ENCODE measurements around the gene NUAK1. TPM values are rescaled to one million over a fixed set of nuclear protein-coding genes. Genes with fewer than 3 reads are reported as not detected.

Gene NUAK1
- total RNA-seq, 1 donor from 2014 or later = 16.6 TPM

- Mint-ChIP-seq H3K4me3 (ENCODE audit: unreplicated experiment) (no peak overlapping the region), H3K36me3 (ENCODE audit: low read depth, unreplicated experiment) (peaks cover 26% of the 10 kb centered on the region), H3K9me3 (ENCODE audit: unreplicated experiment) (no peaks in the 10 kb centered on the region), H3K27me3 (ENCODE audit: unreplicated experiment) (peaks cover 2% of the 10 kb centered on the region), H3K4me1 (ENCODE audit: unreplicated experiment) (peaks cover 15% of the 10 kb centered on the region), H3K27ac (ENCODE audit: unreplicated experiment) (peak overlapping the region; percentile 8)
- TF ChIP-seq CTCF (IDR thresholded peaks at IDR 0.05; ENCODE audit: unreplicated experiment) = no peak
- DNase-seq (ENCODE audit: low spot score) = no peak
Observed at GRCh38 chr12:106098691-106099200, 40.0 kb downstream of the NUAK1 start.

GRCh38 chr12:106097011-106097410 lies 41.7 kb downstream of the NUAK1 start:
- no peak for DNase-seq (ENCODE audit: low spot score)
- Mint-ChIP-seq H3K4me1 (ENCODE audit: unreplicated experiment) (peaks cover 9% of the 10 kb centered on the region), H3K9me3 (ENCODE audit: unreplicated experiment) (no peaks in the 10 kb centered on the region), H3K27me3 (ENCODE audit: unreplicated experiment) (no peaks in the 10 kb centered on the region), H3K36me3 (ENCODE audit: low read depth, unreplicated experiment) (peaks cover 11% of the 10 kb centered on the region), H3K4me3 (ENCODE audit: unreplicated experiment) (no peak overlapping the region), H3K27ac (ENCODE audit: unreplicated experiment) (no peak overlapping the region)
- TF ChIP-seq CTCF (IDR thresholded peaks at IDR 0.05; ENCODE audit: unreplicated experiment) = no peak

GRCh38 chr12:106096376-106096775 lies 42.4 kb downstream of the NUAK1 start:
- H3K4me3 Mint-ChIP-seq (ENCODE audit: unreplicated experiment) = no peak overlapping the region
- no peak for TF ChIP-seq CTCF (IDR thresholded peaks at IDR 0.05; ENCODE audit: unreplicated experiment)
- H3K27ac Mint-ChIP-seq (ENCODE audit: unreplicated experiment) = no peak overlapping the region
- H3K9me3 Mint-ChIP-seq (ENCODE audit: unreplicated experiment) = no peaks in the 10 kb centered on the region
- H3K4me1 Mint-ChIP-seq (ENCODE audit: unreplicated experiment) = peaks cover 7% of the 10 kb centered on the region
- no peak for DNase-seq (ENCODE audit: low spot score)
- no peaks in the 10 kb centered on the region for H3K27me3 Mint-ChIP-seq (ENCODE audit: unreplicated experiment)
- H3K36me3 Mint-ChIP-seq (ENCODE audit: low read depth, unreplicated experiment) = peaks cover 4% of the 10 kb centered on the region

GRCh38 chr12:106094304-106094703 lies 44.5 kb downstream of the NUAK1 start:
- H3K4me3 Mint-ChIP-seq (ENCODE audit: unreplicated experiment) = peak overlapping the region; percentile 70
- H3K27ac Mint-ChIP-seq (ENCODE audit: unreplicated experiment) = no peak overlapping the region
- peaks cover 3% of the 10 kb centered on the region for H3K27me3 Mint-ChIP-seq (ENCODE audit: unreplicated experiment)
- H3K4me1 Mint-ChIP-seq (ENCODE audit: unreplicated experiment) = peaks cover 7% of the 10 kb centered on the region
- DNase-seq (ENCODE audit: low spot score) = no peak
- no peak for TF ChIP-seq CTCF (IDR thresholded peaks at IDR 0.05; ENCODE audit: unreplicated experiment)
- H3K36me3 Mint-ChIP-seq (ENCODE audit: low read depth, unreplicated experiment) = peaks cover 3% of the 10 kb centered on the region
- H3K9me3 Mint-ChIP-seq (ENCODE audit: unreplicated experiment) = no peaks in the 10 kb centered on the region

- Mint-ChIP-seq H3K4me3 (ENCODE audit: unreplicated experiment) (no peak overlapping the region), H3K9me3 (ENCODE audit: unreplicated experiment) (no peaks in the 10 kb centered on the region), H3K27ac (ENCODE audit: unreplicated experiment) (no peak overlapping the region), H3K27me3 (ENCODE audit: unreplicated experiment) (peaks cover 3% of the 10 kb centered on the region), H3K36me3 (ENCODE audit: low read depth, unreplicated experiment) (peaks cover 4% of the 10 kb centered on the region), H3K4me1 (ENCODE audit: unreplicated experiment) (no peaks in the 10 kb centered on the region)
- DNase-seq (ENCODE audit: low spot score) = no peak
- TF ChIP-seq CTCF (IDR thresholded peaks at IDR 0.05; ENCODE audit: unreplicated experiment) = no peak
Observed at GRCh38 chr12:106093246-106093645, 45.5 kb downstream of the NUAK1 start.
